HEK293 (cell line): Measurements from ENCODE around the gene RNASE4.

ENCODE experiments used
- FEZF1 ChIP-seq: fragments of 450-650 bp; formaldehyde crosslinking; IDR thresholded peaks from 2 replicates; pipeline ENCODE4 v1.5.1; 2016; ENCODE audit warnings: missing biosample characterization, missing genetic modification characterization
- GLIS2 ChIP-seq: fragments of 450-650 bp; formaldehyde crosslinking; IDR thresholded peaks from 2 replicates; pipeline ENCODE4 v1.5.1; 2016; ENCODE audit warnings: missing biosample characterization, missing genetic modification characterization
- SCRT2 ChIP-seq: fragments of 450-650 bp; formaldehyde crosslinking; IDR thresholded peaks from 2 replicates; pipeline ENCODE4 v1.5.1; 2016; ENCODE audit warnings: missing biosample characterization, missing genetic modification characterization
- ZBTB17 ChIP-seq: fragments of 450-650 bp; formaldehyde crosslinking; IDR thresholded peaks from 2 replicates; pipeline ENCODE4 v1.5.1; 2016; ENCODE audit warnings: missing biosample characterization, missing genetic modification characterization
- ZBTB48 ChIP-seq: fragments of 450-650 bp; formaldehyde crosslinking; IDR thresholded peaks from 2 replicates; pipeline ENCODE4 v1.5.1; 2016; ENCODE audit warnings: missing biosample characterization, missing genetic modification characterization
- ZEB2 ChIP-seq: fragments of 450-650 bp; formaldehyde crosslinking; IDR thresholded peaks from 2 replicates; pipeline ENCODE4 v1.5.1; 2016; ENCODE audit warnings: missing biosample characterization, missing genetic modification characterization
- ZNF112 ChIP-seq: fragments of 450-650 bp; formaldehyde crosslinking; IDR thresholded peaks from 2 replicates; pipeline ENCODE4 v1.5.0; 2017; ENCODE audit warnings: missing biosample characterization, missing genetic modification characterization
- ZNF138 ChIP-seq: fragments of 450-650 bp; formaldehyde crosslinking; IDR thresholded peaks from 2 replicates; pipeline ENCODE4 v1.5.1; 2016; ENCODE audit warnings: missing biosample characterization, missing genetic modification characterization, borderline replicate concordance
- ZNF2 ChIP-seq: fragments of 450-650 bp; formaldehyde crosslinking; IDR thresholded peaks from 2 replicates; pipeline ENCODE4 v1.5.1; 2016; ENCODE audit warnings: missing biosample characterization, missing genetic modification characterization
- ZNF221 ChIP-seq: fragments of 450-650 bp; formaldehyde crosslinking; IDR thresholded peaks from 2 replicates; pipeline ENCODE4 v1.5.1; 2017; ENCODE audit warnings: missing biosample characterization, missing genetic modification characterization, borderline replicate concordance
- ZNF324 ChIP-seq: fragments of 450-650 bp; formaldehyde crosslinking; IDR thresholded peaks from 2 replicates; pipeline ENCODE4 v1.5.1; 2016; ENCODE audit warnings: missing biosample characterization, missing genetic modification characterization
- ZNF341 ChIP-seq: fragments of 450-650 bp; formaldehyde crosslinking; IDR thresholded peaks from 2 replicates; pipeline ENCODE4; 2016; ENCODE audit warnings: low read depth, missing biosample characterization, missing genetic modification characterization
- ZNF350 ChIP-seq: fragments of 450-650 bp; formaldehyde crosslinking; IDR thresholded peaks from 2 replicates; pipeline ENCODE4 v1.5.0; 2017; ENCODE audit warnings: missing biosample characterization, mild to moderate bottlenecking, missing genetic modification characterization
- ZNF391 ChIP-seq: fragments of 450-650 bp; formaldehyde crosslinking; IDR thresholded peaks from 2 replicates; pipeline ENCODE4 v1.5.1; 2016; ENCODE audit warnings: low read depth, missing biosample characterization, missing genetic modification characterization, borderline replicate concordance
- ZNF404 ChIP-seq: fragments of 450-650 bp; formaldehyde crosslinking; IDR thresholded peaks from 2 replicates; pipeline ENCODE4 v1.5.1; 2017; ENCODE audit warnings: missing biosample characterization, missing genetic modification characterization
- ZNF433 ChIP-seq: fragments of 450-650 bp; formaldehyde crosslinking; IDR thresholded peaks from 2 replicates; pipeline ENCODE4 v1.5.1; 2016; ENCODE audit warnings: missing biosample characterization, missing genetic modification characterization, low read depth
- ZNF501 ChIP-seq: fragments of 450-650 bp; formaldehyde crosslinking; IDR thresholded peaks from 2 replicates; pipeline ENCODE4 v1.5.1; 2016; ENCODE audit warnings: missing biosample characterization, missing genetic modification characterization
- ZNF521 ChIP-seq: fragments of 450-650 bp; formaldehyde crosslinking; IDR thresholded peaks from 2 replicates; pipeline ENCODE4 v1.5.1; 2017; ENCODE audit warnings: missing biosample characterization, mild to moderate bottlenecking, missing genetic modification characterization
- ZNF561 ChIP-seq: fragments of 450-650 bp; IDR thresholded peaks from 2 replicates; pipeline ENCODE4 v1.5.1; 2018; ENCODE audit warnings: missing biosample characterization, missing genetic modification characterization, borderline replicate concordance
- ZNF629 ChIP-seq: fragments of 450-650 bp; formaldehyde crosslinking; IDR thresholded peaks from 2 replicates; pipeline ENCODE4 v1.5.1; 2017; ENCODE audit warnings: missing biosample characterization, missing genetic modification characterization
- ZNF654 ChIP-seq: fragments of 450-650 bp; formaldehyde crosslinking; IDR thresholded peaks from 2 replicates; pipeline ENCODE4 v1.5.1; 2016; ENCODE audit warnings: low read depth, missing biosample characterization, missing genetic modification characterization
- ZNF701 ChIP-seq: fragments of 450-650 bp; formaldehyde crosslinking; IDR thresholded peaks from 2 replicates; pipeline ENCODE4 v1.5.1; 2016; ENCODE audit warnings: missing biosample characterization, missing genetic modification characterization
- ZSCAN30 ChIP-seq: fragments of 450-650 bp; IDR thresholded peaks from 2 replicates; pipeline ENCODE4 v1.5.1; 2018; ENCODE audit warnings: missing biosample characterization, mild to moderate bottlenecking, missing genetic modification characterization, moderate library complexity
- TF ChIP-seq, protein P1 (sequence below): fragments of 450-650 bp; IDR thresholded peaks from 2 replicates; pipeline ENCODE4 v1.5.1; 2018; ENCODE audit warnings: missing biosample characterization, missing genetic modification characterization
- TF ChIP-seq, protein P2 (sequence below): fragments of 450-650 bp; formaldehyde crosslinking; IDR thresholded peaks from 2 replicates; pipeline ENCODE4 v1.5.1; 2016; ENCODE audit warnings: missing biosample characterization, missing genetic modification characterization
- TF ChIP-seq, protein P3 (sequence below): fragments of 450-650 bp; formaldehyde crosslinking; IDR thresholded peaks from 2 replicates; pipeline ENCODE4 v1.5.1; 2016; ENCODE audit warnings: missing biosample characterization, missing genetic modification characterization
- TF ChIP-seq, protein P4 (sequence below): fragments of 450-650 bp; formaldehyde crosslinking; IDR thresholded peaks from 2 replicates; pipeline ENCODE4 v1.5.1; 2016; ENCODE audit warnings: missing biosample characterization, missing genetic modification characterization

The RNASE4 gene

GRCh38 chr14:20657216-20658211, 26.8 kb upstream of the RNASE4 start (continued):
- TF ChIP-seq, protein P1, sequence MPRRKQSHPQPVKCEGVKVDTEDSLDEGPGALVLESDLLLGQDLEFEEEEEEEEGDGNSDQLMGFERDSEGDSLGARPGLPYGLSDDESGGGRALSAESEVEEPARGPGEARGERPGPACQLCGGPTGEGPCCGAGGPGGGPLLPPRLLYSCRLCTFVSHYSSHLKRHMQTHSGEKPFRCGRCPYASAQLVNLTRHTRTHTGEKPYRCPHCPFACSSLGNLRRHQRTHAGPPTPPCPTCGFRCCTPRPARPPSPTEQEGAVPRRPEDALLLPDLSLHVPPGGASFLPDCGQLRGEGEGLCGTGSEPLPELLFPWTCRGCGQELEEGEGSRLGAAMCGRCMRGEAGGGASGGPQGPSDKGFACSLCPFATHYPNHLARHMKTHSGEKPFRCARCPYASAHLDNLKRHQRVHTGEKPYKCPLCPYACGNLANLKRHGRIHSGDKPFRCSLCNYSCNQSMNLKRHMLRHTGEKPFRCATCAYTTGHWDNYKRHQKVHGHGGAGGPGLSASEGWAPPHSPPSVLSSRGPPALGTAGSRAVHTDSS (tag by site-specific recombination), result no peak
- TF ChIP-seq ZNF341 (peak; percentile 39), ZNF221 (tag by site-specific recombination) (no peak), SCRT2 (tag by site-specific recombination) (peak; percentile 91), ZNF138 (tag by site-specific recombination) (no peak), ZBTB48 (tag by site-specific recombination) (peak; percentile 54; the same call in 1 of the 2 replicates), ZNF701 (tag by site-specific recombination) (peak; percentile 90), ZNF2 (tag by site-specific recombination) (peak; percentile 77; the same call in 1 of the 2 replicates), FEZF1 (tag by site-specific recombination) (no peak), GLIS2 (tag by site-specific recombination) (peak; percentile 36; the same call in 1 of the 2 replicates), ZNF629 (peak; percentile 76; the same call in 1 of the 2 replicates), ZSCAN30 (tag by site-specific recombination) (peak; percentile 37), ZNF433 (tag by site-specific recombination) (no peak), ZNF654 (tag by site-specific recombination) (no peak; the same call in 1 of the 2 replicates), ZBTB17 (tag by site-specific recombination) (peak; percentile 95), ZNF521 (tag by site-specific recombination) (no peak), ZNF112 (tag by site-specific recombination) (no peak), ZEB2 (tag by site-specific recombination) (peak; percentile 67; the same call in 1 of the 2 replicates), ZNF324 (tag by site-specific recombination) (0 out of 2 replicates have a peak, but pooled peaks have one; percentile 88), ZNF391 (tag by site-specific recombination) (peak; percentile 88), ZNF350 (tag by site-specific recombination) (no peak), ZNF501 (tag by site-specific recombination) (no peak; the same call in 1 of the 2 replicates), ZNF404 (tag by site-specific recombination) (no peak), ZNF561 (0 out of 2 replicates have a peak, but pooled peaks have one; percentile 82)
- TF ChIP-seq, protein P2, sequence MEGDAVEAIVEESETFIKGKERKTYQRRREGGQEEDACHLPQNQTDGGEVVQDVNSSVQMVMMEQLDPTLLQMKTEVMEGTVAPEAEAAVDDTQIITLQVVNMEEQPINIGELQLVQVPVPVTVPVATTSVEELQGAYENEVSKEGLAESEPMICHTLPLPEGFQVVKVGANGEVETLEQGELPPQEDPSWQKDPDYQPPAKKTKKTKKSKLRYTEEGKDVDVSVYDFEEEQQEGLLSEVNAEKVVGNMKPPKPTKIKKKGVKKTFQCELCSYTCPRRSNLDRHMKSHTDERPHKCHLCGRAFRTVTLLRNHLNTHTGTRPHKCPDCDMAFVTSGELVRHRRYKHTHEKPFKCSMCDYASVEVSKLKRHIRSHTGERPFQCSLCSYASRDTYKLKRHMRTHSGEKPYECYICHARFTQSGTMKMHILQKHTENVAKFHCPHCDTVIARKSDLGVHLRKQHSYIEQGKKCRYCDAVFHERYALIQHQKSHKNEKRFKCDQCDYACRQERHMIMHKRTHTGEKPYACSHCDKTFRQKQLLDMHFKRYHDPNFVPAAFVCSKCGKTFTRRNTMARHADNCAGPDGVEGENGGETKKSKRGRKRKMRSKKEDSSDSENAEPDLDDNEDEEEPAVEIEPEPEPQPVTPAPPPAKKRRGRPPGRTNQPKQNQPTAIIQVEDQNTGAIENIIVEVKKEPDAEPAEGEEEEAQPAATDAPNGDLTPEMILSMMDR (tag by site-specific recombination), result peak; percentile 89
- TF ChIP-seq, protein P3, sequence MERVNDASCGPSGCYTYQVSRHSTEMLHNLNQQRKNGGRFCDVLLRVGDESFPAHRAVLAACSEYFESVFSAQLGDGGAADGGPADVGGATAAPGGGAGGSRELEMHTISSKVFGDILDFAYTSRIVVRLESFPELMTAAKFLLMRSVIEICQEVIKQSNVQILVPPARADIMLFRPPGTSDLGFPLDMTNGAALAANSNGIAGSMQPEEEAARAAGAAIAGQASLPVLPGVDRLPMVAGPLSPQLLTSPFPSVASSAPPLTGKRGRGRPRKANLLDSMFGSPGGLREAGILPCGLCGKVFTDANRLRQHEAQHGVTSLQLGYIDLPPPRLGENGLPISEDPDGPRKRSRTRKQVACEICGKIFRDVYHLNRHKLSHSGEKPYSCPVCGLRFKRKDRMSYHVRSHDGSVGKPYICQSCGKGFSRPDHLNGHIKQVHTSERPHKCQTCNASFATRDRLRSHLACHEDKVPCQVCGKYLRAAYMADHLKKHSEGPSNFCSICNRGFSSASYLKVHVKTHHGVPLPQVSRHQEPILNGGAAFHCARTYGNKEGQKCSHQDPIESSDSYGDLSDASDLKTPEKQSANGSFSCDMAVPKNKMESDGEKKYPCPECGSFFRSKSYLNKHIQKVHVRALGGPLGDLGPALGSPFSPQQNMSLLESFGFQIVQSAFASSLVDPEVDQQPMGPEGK, result peak; percentile 44
- TF ChIP-seq, protein P4, sequence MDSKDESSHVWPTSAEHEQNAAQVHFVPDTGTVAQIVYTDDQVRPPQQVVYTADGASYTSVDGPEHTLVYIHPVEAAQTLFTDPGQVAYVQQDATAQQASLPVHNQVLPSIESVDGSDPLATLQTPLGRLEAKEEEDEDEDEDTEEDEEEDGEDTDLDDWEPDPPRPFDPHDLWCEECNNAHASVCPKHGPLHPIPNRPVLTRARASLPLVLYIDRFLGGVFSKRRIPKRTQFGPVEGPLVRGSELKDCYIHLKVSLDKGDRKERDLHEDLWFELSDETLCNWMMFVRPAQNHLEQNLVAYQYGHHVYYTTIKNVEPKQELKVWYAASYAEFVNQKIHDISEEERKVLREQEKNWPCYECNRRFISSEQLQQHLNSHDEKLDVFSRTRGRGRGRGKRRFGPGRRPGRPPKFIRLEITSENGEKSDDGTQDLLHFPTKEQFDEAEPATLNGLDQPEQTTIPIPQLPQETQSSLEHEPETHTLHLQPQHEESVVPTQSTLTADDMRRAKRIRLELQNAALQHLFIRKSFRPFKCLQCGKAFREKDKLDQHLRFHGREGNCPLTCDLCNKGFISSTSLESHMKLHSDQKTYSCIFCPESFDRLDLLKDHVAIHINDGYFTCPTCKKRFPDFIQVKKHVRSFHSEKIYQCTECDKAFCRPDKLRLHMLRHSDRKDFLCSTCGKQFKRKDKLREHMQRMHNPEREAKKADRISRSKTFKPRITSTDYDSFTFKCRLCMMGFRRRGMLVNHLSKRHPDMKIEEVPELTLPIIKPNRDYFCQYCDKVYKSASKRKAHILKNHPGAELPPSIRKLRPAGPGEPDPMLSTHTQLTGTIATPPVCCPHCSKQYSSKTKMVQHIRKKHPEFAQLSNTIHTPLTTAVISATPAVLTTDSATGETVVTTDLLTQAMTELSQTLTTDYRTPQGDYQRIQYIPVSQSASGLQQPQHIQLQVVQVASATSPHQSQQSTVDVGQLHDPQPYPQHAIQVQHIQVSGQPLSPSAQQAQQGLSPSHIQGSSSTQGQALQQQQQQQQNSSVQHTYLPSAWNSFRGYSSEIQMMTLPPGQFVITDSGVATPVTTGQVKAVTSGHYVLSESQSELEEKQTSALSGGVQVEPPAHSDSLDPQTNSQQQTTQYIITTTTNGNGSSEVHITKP (tag by site-specific recombination), result peak; percentile 95
